Measurements from ENCODE around the gene BCL7B. TPM values are rescaled to one million over a fixed set of nuclear protein-coding genes. Genes with fewer than 3 reads are reported as not detected.
A peak's percentile ranks its signal among the peaks of the same experiment; 100 is the strongest.
"Not testable (repeated sequence)": the region's sequence is repeated elsewhere in the genome, so short reads cannot be mapped to it uniquely, and the experiment has no call there.

Gene BCL7B
- total and polyA plus RNA-seq, 10 of the 15 experiments (the other 5 are each of a cell fraction or from before 2014, with no cell fraction given): 10.9 to 61.8 (median 50.2) TPM

GRCh38 chr7:73496626-73497025 lies 60.9 kb downstream of the BCL7B start:
- Histone ChIP-seq H3K4me2 (ENCODE audit: control insufficient read depth, insufficient read depth) (no peak overlapping the region), H3K36me3 (ENCODE audit: control insufficient read depth in 2 of 2, insufficient read depth in 2 of 2, low read length in 1 of 2) (peaks cover 11 to 45% of the 10 kb centered on the region in 2 experiments), H3K4me1 (ENCODE audit: control insufficient read depth, insufficient read depth, low read length) (no peaks in the 10 kb centered on the region), H3K27me3 (replicated peaks in 1 of 2; ENCODE audit: control insufficient read depth in 2 of 2, insufficient read depth in 2 of 2, low read length in 1 of 2) (no peaks in the 10 kb centered on the region), H3K4me3 (no peak overlapping the region), H2AFZ (ENCODE audit: control insufficient read depth, low read depth, low read length) (no peak overlapping the region), H3K27ac (ENCODE audit: control insufficient read depth, insufficient read depth) (no peak overlapping the region), H3K9ac (ENCODE audit: control insufficient read depth, insufficient read depth, low read length) (no peak overlapping the region), H3K79me2 (ENCODE audit: control insufficient read depth, insufficient read depth, low read length) (no peaks in the 10 kb centered on the region; the same call in 1 of the 2 replicates), H3K9me3 (replicated peaks; ENCODE audit: control insufficient read depth, insufficient read depth, low read length) (no peaks in the 10 kb centered on the region), H4K20me1 (ENCODE audit: control insufficient read depth, insufficient read depth) (0 out of 2 replicates have a peak, but pooled peaks cover 4% of the 10 kb centered on the region)
- FAIRE-seq (no peak), ATAC-seq (no peak), DNase-seq (ENCODE audit: low read depth, low spot score) (no peak)
- ChIA-PET SMC1A (ENCODE audit: uncharacterized antibody, unreplicated experiment) (interaction anchor here (0.7 kb wide), 1 partner anchor 16 kb away, joined by 3 read pairs; no protein-coding TSS in a partner anchor), POLR2A (no interaction called here), RAD21 (ENCODE audit: unreplicated experiment) (no interaction called here), CTCF (no interaction called here)
- TF ChIP-seq POLR2A (IDR thresholded peaks at IDR 0.05; ENCODE audit: low read depth, low read length) (0 out of 2 replicates have a peak, but pooled peaks have one; percentile 36), GATAD2B (conservative IDR thresholded peaks at IDR 0.05; ENCODE audit: low read depth) (no peak), CBX3 (IDR thresholded peaks at IDR 0.05; ENCODE audit: borderline replicate concordance, low read depth) (no peak), CREM (IDR thresholded peaks at IDR 0.05; ENCODE audit: low read depth) (no peak), NKRF (conservative IDR thresholded peaks at IDR 0.05) (no peak), SPI1 (IDR thresholded peaks at IDR 0.05; ENCODE audit: borderline replicate concordance, insufficient read depth, low read depth, low read length) (no peak)
- no TSS peak for BruUV-seq (replicated peaks)
- in situ Hi-C loops (cut with MboI): no loop called here
- intact Hi-C loops (cut with micrococcal nuclease; ENCODE audit: unreplicated experiment): no loop called here
- WGBS (ENCODE audit: insufficient coverage, insufficient replicate concordance, low lambda C conversion rate, missing lambda C conversion rate): over 99% methylated on average over 5 of the region's 7 CpGs

GRCh38 chr7:73495507-73495906 lies 62.0 kb downstream of the BCL7B start:
- H4K20me1 ChIP-seq (ENCODE audit: control insufficient read depth, insufficient read depth); intact Hi-C loops (cut with micrococcal nuclease; ENCODE audit: unreplicated experiment); H3K27ac ChIP-seq (ENCODE audit: control insufficient read depth, insufficient read depth); ATAC-seq; FAIRE-seq; H3K9me3 ChIP-seq (replicated peaks; ENCODE audit: control insufficient read depth, insufficient read depth, low read length); CTCF ChIA-PET; RAD21 ChIA-PET (ENCODE audit: unreplicated experiment); H3K4me1 ChIP-seq (ENCODE audit: control insufficient read depth, insufficient read depth, low read length); H3K4me2 ChIP-seq (ENCODE audit: control insufficient read depth, insufficient read depth); H3K27me3 ChIP-seq (replicated peaks in 1 of 2; ENCODE audit: control insufficient read depth in 2 of 2, insufficient read depth in 2 of 2, low read length in 1 of 2); H3K9ac ChIP-seq (ENCODE audit: control insufficient read depth, insufficient read depth, low read length); BruUV-seq (replicated peaks); H3K4me3 ChIP-seq; DNase-seq (ENCODE audit: low read depth, low spot score); in situ Hi-C loops (cut with MboI); H3K79me2 ChIP-seq (ENCODE audit: control insufficient read depth, insufficient read depth, low read length); H2AFZ ChIP-seq (ENCODE audit: control insufficient read depth, low read depth, low read length): not testable (repeated sequence)
- H3K36me3 ChIP-seq (ENCODE audit: control insufficient read depth in 2 of 2, insufficient read depth in 2 of 2, low read length in 1 of 2): peaks cover 7 to 42% of the 10 kb centered on the region in 2 experiments
- ChIA-PET POLR2A (interaction anchor here (0.6 kb wide), 1 partner anchor 234 kb away, joined by 3 read pairs; no protein-coding TSS in a partner anchor), SMC1A (ENCODE audit: uncharacterized antibody, unreplicated experiment) (interaction anchor here (1.1 kb wide), 1 partner anchor 23 kb away, joined by 3 read pairs; no protein-coding TSS in a partner anchor)
- 98% methylated on average over 2 of the region's 2 CpGs for WGBS (ENCODE audit: insufficient coverage, insufficient replicate concordance, low lambda C conversion rate, missing lambda C conversion rate)
